GM19025 (cell line): ENCODE data around the gene ARHGEF7.

ENCODE experiments used
- ATAC-seq: cut with Tn5 transposase; IDR thresholded peaks from one replicate; pipeline ENCODE4 v1.9.1; 2021; ENCODE audit warnings: mild to moderate bottlenecking, low read depth, moderate library complexity; ENCODE audit not compliant: unreplicated experiment

The ARHGEF7 gene

GRCh38 chr13:111131048-111131447 lies 15.9 kb downstream of the ARHGEF7 start:
- ATAC-seq = no peak

GRCh38 chr13:111131611-111132010 lies 16.5 kb downstream of the ARHGEF7 start:
- ATAC-seq = no peak

GRCh38 chr13:111132948-111133347 lies 17.8 kb downstream of the ARHGEF7 start:
- no peak for ATAC-seq

- no peak for ATAC-seq
These were observed 24.3 kb downstream of the ARHGEF7 start for GRCh38 chr13:111139452-111139851.

- no peak for ATAC-seq
These were observed 24.9 kb downstream of the ARHGEF7 start for GRCh38 chr13:111139873-111140561.

- no peak for ATAC-seq
These were observed 25.5 kb downstream of the ARHGEF7 start for GRCh38 chr13:111140562-111141105.

GRCh38 chr13:111142472-111142871 lies 27.4 kb downstream of the ARHGEF7 start:
- no peak for ATAC-seq

GRCh38 chr13:111143865-111144540 lies 28.9 kb downstream of the ARHGEF7 start:
- no peak for ATAC-seq

- ATAC-seq = no peak
These were observed 30.0 kb downstream of the ARHGEF7 start for GRCh38 chr13:111145071-111145470.

- no peak for ATAC-seq
These were observed 30.4 kb downstream of the ARHGEF7 start for GRCh38 chr13:111145506-111145905.

- no peak for ATAC-seq
These were observed 37.7 kb downstream of the ARHGEF7 start for GRCh38 chr13:111152844-111153243.

GRCh38 chr13:111153279-111153976 lies 38.3 kb downstream of the ARHGEF7 start:
- peak; percentile 93 for ATAC-seq

GRCh38 chr13:111153977-111154332 lies 38.8 kb downstream of the ARHGEF7 start:
- peak; percentile 34 for ATAC-seq

- no peak for ATAC-seq
These were observed 41.3 kb downstream of the ARHGEF7 start for GRCh38 chr13:111156421-111156820.

- no peak for ATAC-seq
These were observed 43.2 kb downstream of the ARHGEF7 start for GRCh38 chr13:111158136-111158805.

- ATAC-seq = no peak
These were observed 44.5 kb downstream of the ARHGEF7 start for GRCh38 chr13:111159362-111160320.

GRCh38 chr13:111160648-111161047 lies 45.5 kb downstream of the ARHGEF7 start:
- ATAC-seq = no peak

- no peak for ATAC-seq
These were observed 46.8 kb downstream of the ARHGEF7 start for GRCh38 chr13:111161601-111162600.
